Fibroblast of skin of left quadriceps (primary cell): ENCODE measurements around the gene ITFG2.
A peak's percentile ranks its signal among the peaks of the same experiment; 100 is the strongest.

ENCODE experiments used
- DNase-seq, 2 experiments: peaks; one replicate each; pipeline ENCODE4 v3.0.0-alpha.2; 2013; ENCODE audit warnings: low read depth in 2 of 2

Gene ITFG2

DNA sequence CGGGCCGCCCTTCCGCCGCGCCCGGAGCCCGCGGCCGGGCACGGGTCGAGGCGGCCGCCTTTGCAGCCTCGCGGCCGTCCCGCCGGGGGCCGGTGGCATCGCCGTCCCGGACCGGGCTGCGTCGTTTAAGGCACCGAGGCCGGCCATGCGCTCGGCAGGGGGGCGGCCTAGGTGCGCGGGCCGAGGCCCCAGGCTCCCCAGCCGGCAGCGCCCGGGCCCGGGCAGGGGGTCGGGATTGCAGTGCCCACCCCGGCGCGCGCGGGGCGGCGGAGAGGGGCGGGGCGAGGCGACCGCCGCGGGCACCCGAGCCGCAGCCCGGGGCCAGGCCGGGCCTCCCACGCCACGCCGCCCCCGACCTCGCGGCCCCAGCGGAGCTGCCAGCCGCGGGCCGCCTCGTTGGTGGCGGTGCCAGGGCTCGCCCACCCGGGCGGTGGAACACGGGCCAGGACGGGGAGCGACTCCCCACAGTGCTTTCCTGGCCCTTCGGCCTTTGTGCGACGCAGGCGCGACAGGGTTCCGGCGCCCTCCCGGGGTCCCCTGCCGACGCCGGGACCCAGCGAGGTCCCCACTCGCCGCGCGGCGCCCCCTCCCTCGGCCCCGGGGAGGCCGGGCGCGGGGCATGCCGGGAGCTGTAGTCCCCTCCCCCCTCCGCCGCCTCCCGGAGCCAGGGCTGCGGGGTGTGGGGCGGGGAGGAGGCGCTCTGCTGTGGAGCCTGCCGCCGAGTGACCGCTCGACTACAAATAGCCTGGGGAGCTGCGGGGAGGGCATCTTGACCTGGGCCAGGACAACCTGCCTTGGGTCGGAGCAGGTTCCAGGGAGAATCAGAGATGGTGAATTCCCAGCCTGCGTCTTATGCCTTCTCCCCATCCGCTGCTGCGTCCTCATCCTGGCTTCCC lies 16.9 kb upstream of the ITFG2 start:
- DNase-seq = no peak

GRCh38 chr12:2796187-2796666 lies 16.2 kb upstream of the ITFG2 start:
- no peak for DNase-seq

DNA sequence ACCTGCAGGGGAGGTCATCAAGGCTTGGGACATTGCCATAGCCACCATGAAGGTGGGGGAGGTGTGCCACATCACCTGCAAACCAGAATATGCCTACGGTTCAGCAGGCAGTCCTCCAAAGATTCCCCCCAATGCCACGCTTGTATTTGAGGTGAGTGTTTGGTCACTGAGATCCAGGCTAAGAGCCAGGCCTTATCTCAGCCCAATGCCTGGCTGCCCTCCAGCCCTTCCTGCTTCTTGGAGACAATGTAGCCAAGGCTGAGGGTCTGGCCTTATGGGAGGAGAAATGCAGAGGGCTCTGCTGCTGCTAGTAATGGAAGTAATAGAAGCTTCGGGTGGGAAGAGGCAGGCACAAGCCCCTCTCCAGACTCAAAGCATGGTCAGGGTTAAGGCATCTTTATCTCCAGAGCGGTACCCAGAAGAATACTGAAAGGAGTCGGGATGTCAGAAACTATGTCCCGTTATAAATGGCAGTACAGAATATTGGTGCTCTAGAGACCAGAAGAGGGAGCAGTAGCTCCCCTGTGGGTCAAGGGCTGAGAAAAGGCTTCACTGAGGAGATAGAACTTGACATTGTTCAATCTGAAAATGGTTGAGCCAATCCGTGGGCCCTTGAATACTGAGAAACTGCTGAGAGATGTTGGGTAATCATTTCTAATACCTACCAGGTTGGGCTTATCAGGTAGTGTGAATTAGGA lies 14.6 kb upstream of the ITFG2 start:
- DNase-seq = no peak

GRCh38 chr12:2800046-2800570 lies 12.4 kb upstream of the ITFG2 start:
- no peak for DNase-seq

DNA sequence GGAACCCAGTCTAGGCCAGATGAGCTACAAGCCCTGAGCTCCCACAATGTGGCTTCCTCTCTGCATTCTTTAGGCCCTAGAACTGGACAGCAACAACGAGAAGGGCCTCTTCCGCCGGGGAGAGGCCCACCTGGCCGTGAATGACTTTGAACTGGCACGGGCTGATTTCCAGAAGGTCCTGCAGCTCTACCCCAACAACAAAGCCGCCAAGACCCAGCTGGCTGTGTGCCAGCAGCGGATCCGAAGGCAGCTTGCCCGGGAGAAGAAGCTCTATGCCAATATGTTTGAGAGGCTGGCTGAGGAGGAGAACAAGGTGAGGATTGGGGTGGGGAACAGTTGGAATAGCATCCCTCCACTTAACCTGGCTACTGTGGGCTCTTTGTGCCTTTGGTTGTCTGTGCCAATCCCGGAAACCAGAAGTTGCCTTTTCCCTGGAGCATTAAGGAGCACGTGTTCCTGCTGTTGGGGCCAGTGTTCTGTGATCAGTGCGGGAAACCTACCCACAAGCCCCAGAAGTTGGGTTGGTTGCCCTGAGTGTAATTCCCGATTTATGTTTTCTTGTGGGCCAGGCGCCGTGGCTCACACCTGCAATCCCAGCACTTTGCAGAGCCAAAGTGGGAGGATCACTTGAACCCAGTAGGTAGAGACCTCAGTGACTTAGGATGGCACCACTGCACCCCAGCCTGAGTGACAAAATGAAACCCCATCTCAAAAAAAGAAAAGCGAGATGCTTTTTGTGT lies 11.3 kb upstream of the ITFG2 start:
- DNase-seq = no peak

DNA sequence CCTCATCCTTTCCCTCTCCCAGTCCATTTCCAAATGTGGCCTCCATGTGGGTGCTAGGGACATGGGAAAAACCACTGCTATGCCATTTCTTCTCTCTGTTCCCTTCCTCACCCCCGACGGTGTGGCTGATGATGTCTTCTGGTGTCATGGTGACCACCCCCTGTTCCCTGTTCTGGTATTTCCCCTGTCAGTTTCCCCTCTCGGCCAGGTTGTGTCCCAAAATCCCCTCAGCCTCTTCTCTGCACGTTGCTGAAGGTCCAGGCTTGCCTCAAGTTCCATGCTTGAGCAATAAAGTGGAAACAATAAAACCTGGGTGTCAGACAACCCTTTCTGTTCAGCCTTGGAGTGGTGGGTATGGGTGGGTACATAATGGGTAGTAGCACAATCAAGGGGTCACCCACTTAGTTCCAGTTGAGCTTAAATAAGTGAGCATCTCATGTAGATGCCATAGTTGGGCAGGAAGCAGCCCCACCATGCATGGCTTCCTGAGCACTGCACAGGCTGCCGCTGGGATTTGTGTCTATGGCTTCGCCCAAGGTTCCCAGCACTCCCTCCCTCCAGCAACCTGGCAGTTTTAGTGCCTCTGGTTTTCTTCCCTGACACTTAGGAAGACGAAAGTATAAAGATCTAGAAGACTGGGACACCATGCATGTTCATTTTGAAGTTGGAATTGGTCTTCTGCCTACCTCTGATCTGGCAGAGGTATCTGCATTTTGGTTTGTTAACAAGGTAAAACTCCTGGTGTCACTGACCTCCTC lies 8.7 kb upstream of the ITFG2 start:
- DNase-seq = no peak

GRCh38 chr12:2804393-2805142 lies 7.9 kb upstream of the ITFG2 start:
- DNase-seq = no peak

- no peak for DNase-seq
Measured at GRCh38 chr12:2805143-2805520, 7.3 kb upstream of the ITFG2 start.

- DNase-seq = no peak
Measured at GRCh38 chr12:2806700-2807099, 5.8 kb upstream of the ITFG2 start.

- no peak for DNase-seq
Measured at GRCh38 chr12:2811801-2812200, 667 bp upstream of the ITFG2 start.

GRCh38 chr12:2813214-2814185 lies 1.0 kb downstream of the ITFG2 start:
- DNase-seq = peak; percentile 38 to 39

DNA sequence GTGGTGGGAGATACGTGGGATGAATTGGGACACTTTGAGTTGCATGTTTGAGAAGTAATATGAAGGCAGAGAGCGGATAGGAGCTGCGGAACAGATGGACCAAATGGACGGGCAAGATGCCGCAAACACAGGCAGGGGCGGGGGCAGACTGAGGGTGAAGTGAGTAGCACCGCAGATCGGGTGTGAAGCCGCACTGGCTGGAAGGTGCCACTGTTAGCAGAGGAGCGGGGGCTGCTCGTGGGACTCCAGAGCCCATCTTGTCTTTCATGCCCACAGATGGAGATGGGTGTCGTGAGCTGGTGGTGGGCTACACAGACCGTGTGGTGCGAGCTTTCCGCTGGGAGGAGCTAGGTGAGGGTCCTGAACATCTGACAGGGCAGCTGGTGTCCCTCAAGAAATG lies 7.3 kb downstream of the ITFG2 start:
- no peak for DNase-seq

DNA sequence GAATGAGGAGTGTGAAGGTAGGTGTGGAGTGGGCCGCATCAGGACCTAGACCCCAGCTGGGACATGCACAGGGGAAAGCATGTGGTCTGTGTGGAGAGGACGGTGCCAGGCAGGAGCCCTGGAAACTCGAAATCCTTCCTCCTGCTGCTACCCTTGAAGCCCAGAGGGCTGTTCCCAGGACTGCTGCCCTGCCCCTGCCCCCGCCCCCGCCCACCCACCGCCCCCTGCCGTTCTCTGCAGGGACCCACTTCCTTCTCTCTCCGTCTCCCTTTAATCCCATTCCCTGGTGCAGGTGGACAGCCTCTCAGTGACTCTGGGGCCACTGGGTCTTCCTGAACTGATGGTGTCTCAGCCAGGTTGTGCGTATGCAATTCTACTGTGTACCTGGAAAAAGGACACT lies 8.0 kb downstream of the ITFG2 start:
- DNase-seq = no peak

- no peak for DNase-seq
Measured at GRCh38 chr12:2823483-2823882, 11.0 kb downstream of the ITFG2 start.

- no peak for DNase-seq
Measured at GRCh38 chr12:2824541-2824940, 12.1 kb downstream of the ITFG2 start.

GRCh38 chr12:2825132-2825531 lies 12.7 kb downstream of the ITFG2 start:
- DNase-seq = no peak

DNA sequence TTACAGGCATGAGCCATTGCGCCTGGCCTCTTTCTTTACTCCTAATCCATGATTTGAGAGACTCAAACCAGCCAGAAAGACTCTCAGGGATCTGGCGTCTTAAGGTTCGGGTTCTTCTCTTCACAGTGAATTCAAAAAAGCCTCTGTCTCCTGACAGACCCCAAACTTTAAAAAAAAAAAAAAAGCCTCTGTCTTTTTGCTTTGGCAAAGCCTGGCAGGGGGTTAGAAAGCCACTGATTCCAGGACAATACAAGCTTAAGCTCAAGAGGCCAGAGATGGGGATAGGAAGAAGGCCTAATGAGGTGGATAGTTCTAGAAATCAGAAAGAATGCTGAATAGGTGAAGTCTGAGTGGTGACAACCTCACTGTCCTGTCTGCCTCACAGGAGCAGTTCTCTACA lies 13.6 kb downstream of the ITFG2 start:
- no peak for DNase-seq

- DNase-seq = no peak
Measured at GRCh38 chr12:2826721-2827515, 14.4 kb downstream of the ITFG2 start.

DNA sequence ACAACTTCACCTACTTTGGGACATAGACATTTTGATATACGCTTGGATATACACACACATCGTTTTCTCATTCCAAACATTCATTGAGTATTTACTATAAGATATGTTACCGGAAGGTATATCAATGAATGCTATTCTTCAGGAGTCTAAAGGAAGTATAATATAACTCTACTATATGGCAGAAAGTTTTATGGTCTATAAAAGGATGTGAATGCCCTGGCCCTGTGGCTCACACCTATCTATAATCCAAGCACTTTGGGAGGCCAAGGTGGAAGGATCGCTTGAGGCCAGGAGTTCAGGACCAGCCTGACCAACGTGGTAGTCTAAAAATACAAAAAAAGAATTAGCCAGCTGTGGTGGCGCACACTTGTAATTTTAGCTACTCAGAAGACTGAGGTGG lies 16.8 kb downstream of the ITFG2 start:
- DNase-seq = no peak
